Liver (tissue), 9 donors: ENCODE results near the gene CNR2. TPM values are rescaled to one million over a fixed set of nuclear protein-coding genes. Genes with fewer than 3 reads are reported as not detected.
"Not testable (repeated sequence)": the region's sequence is repeated elsewhere in the genome, so short reads cannot be mapped to it uniquely, and the experiment has no call there.

Experiments
- DNase-seq: peaks from one replicate; pipeline ENCODE4 v3.0.0-alpha.2; 2017; ENCODE audit warnings: low spot score
- H3K27ac ChIP-seq, 2 donors: one replicate each; pipeline ENCODE4 v1.7.0; 2013; ENCODE audit warnings: inconsistent platforms in 2 of 2, low read length in 2 of 2, control low read depth in 1 of 2, low read depth in 1 of 2, mild to moderate bottlenecking in 1 of 2
- H3K27me3 ChIP-seq, 4 donors: one replicate each; pipeline versions ENCODE4 v1.6.1 to v1.7.0; 2013; ENCODE audit warnings: low read length in 3 of 4, inconsistent platforms in 1 of 4, mild to moderate bottlenecking in 1 of 4, moderate library complexity in 1 of 4; ENCODE audit not compliant: control insufficient read depth in 4 of 4, insufficient read depth in 4 of 4
- H3K36me3 ChIP-seq, 4 donors: one replicate each; pipeline versions ENCODE4 v1.6.1 to v1.7.0; 2013; ENCODE audit warnings: low read length in 3 of 4, mild to moderate bottlenecking in 3 of 4, low read depth in 1 of 4, moderate library complexity in 1 of 4; ENCODE audit not compliant: control insufficient read depth in 4 of 4, insufficient read depth in 3 of 4
- H3K4me1 ChIP-seq, 4 donors: one replicate each; pipeline versions ENCODE4 v1.6.1 to v1.7.0; 2013; ENCODE audit warnings: low read length in 3 of 4, mild to moderate bottlenecking in 3 of 4, moderate library complexity in 1 of 4; ENCODE audit not compliant: control insufficient read depth in 4 of 4, insufficient read depth in 4 of 4
- H3K4me3 ChIP-seq, 3 donors: one replicate each; pipeline versions ENCODE4 v1.6.1 to v1.7.0; 2013; ENCODE audit warnings: low read length in 3 of 3, control low read depth in 1 of 3, low read depth in 1 of 3, mild to moderate bottlenecking in 1 of 3
- H3K9ac ChIP-seq, 2 donors: one replicate each; pipeline ENCODE4 v1.7.0; 2013; ENCODE audit warnings: low read length in 2 of 2, mild to moderate bottlenecking in 2 of 2, moderate library complexity in 2 of 2, control low read depth in 1 of 2, low read depth in 1 of 2
- H3K9me3 ChIP-seq, 4 donors: one replicate each; pipeline versions ENCODE4 v1.6.1 to v1.7.0; 2013; ENCODE audit warnings: low read length in 3 of 4; ENCODE audit not compliant: control insufficient read depth in 4 of 4
- ATF3 ChIP-seq: IDR thresholded peaks from 2 replicates; pipeline ENCODE4 v1.6.1; 2016; ENCODE audit warnings: antibody characterized with exemption
- CTCF ChIP-seq: fragments of 150-350 bp; IDR thresholded peaks from 2 replicates; pipeline ENCODE4 v1.5.1; 2017; ENCODE audit warnings: improper control_type of control experiment, low read depth, low read length; ENCODE audit not compliant: missing input control
- EGR1 ChIP-seq, 2 donors: IDR thresholded peaks; 2 replicates each; pipeline ENCODE4 v1.6.1; 2016 to 2018; ENCODE audit warnings: antibody characterized with exemption in 2 of 2, low read depth in 2 of 2
- FOXA1 ChIP-seq: IDR thresholded peaks from 2 replicates; pipeline ENCODE4 v1.6.1; 2016; ENCODE audit warnings: antibody characterized with exemption
- FOXA2 ChIP-seq: IDR thresholded peaks from 2 replicates; pipeline ENCODE4 v1.6.1; 2016; ENCODE audit warnings: antibody characterized with exemption
- GABPA ChIP-seq, 2 donors: IDR thresholded peaks in 1 of 2; conservative IDR thresholded peaks in 1 of 2; 2 replicates each; pipeline ENCODE4 v1.6.1; 2016; ENCODE audit warnings: antibody characterized with exemption in 2 of 2, mild to moderate bottlenecking in 1 of 2, moderate library complexity in 1 of 2
- HNF4A ChIP-seq, 2 donors: conservative IDR thresholded peaks; 2 replicates each; pipeline ENCODE4 v1.6.1; 2016; ENCODE audit warnings: antibody characterized with exemption in 2 of 2, mild to moderate bottlenecking in 2 of 2
- HNF4G ChIP-seq: IDR thresholded peaks from 2 replicates; pipeline ENCODE4 v1.6.1; 2016; ENCODE audit warnings: antibody characterized with exemption
- JUND ChIP-seq, 2 donors: IDR thresholded peaks; 2 replicates each; pipeline ENCODE4 v1.6.1; 2016; ENCODE audit warnings: antibody characterized with exemption in 2 of 2
- MAX ChIP-seq: IDR thresholded peaks from 2 replicates; pipeline ENCODE4 v1.6.1; 2016; ENCODE audit warnings: antibody characterized with exemption
- NR2F2 ChIP-seq: IDR thresholded peaks from 2 replicates; pipeline ENCODE4 v1.6.1; 2016; ENCODE audit warnings: antibody characterized with exemption
- RAD21 ChIP-seq, 2 donors: IDR thresholded peaks; 2 replicates each; pipeline ENCODE4 v1.6.1; 2016; ENCODE audit warnings: antibody characterized with exemption in 2 of 2, mild to moderate bottlenecking in 2 of 2
- REST ChIP-seq: IDR thresholded peaks from 2 replicates; pipeline ENCODE4 v1.6.1; 2016; ENCODE audit warnings: antibody characterized with exemption, mild to moderate bottlenecking
- RXRA ChIP-seq, 2 donors: IDR thresholded peaks; 2 replicates each; pipeline ENCODE4 v1.6.1; 2017 to 2018; ENCODE audit warnings: antibody characterized with exemption in 2 of 2, mild to moderate bottlenecking in 1 of 2
- SP1 ChIP-seq: IDR thresholded peaks from 2 replicates; pipeline ENCODE4 v1.6.1; 2018; ENCODE audit warnings: antibody characterized with exemption, mild to moderate bottlenecking
- TAF1 ChIP-seq: conservative IDR thresholded peaks from 2 replicates; pipeline ENCODE4 v1.6.1; 2016; ENCODE audit warnings: antibody characterized with exemption, mild to moderate bottlenecking
- YY1 ChIP-seq: IDR thresholded peaks from 2 replicates; pipeline ENCODE4 v1.6.1; 2016; ENCODE audit warnings: antibody characterized with exemption, mild to moderate bottlenecking
- ZBTB33 ChIP-seq: IDR thresholded peaks from 2 replicates; pipeline ENCODE4 v1.6.1; 2016; ENCODE audit warnings: antibody characterized with exemption
- WGBS: extraction: QIAGEN DNeasy Blood & Tissue Kit; methylation state at CpG from one replicate; pipeline ENCODE4 v1.1.7; 2013; 5-methylcytosine and 5-hydroxymethylcytosine counted together
- polyA plus RNA-seq, 2 donors: library from polyadenylated mRNA; stranded (reverse) in 1 of 2; unstranded in 1 of 2; fragments of 200-250 nt in 1 of 2; fragments of >200 nt in 1 of 2; fragmentation: Nextera tagmentation in 1 of 2; extraction: Ambion mirVana in 1 of 2; gene quantifications; one replicate each; pipeline versions ENCODE4 v1.2.1 to v1.2.3, GENCODE V29; 2013 to 2015
- total RNA-seq, 2 donors: library from RNA; depleted of rRNA; stranded (reverse); fragments of >200 nt; gene quantifications; one replicate each; pipeline ENCODE4 v1.2.3, GENCODE V29; 2014
- donor health status: healthy.
- donor health status: healthy.
- donor health status: healthy.
- donor health status: healthy.
- donor health status: healthy.

CNR2 gene
- total and polyA plus RNA-seq, 4 donors, result 0.03 to 0.28 (median 0.09) TPM

- peaks cover 1 to 8% (median 7%) of the 10 kb centered on the region in 4 donors for H3K4me1 ChIP-seq
- H3K36me3 ChIP-seq, result no peaks in the 10 kb centered on the region
- TF ChIP-seq ZBTB33 (no peak), HNF4A (conservative IDR thresholded peaks at IDR 0.05) (no peak), SP1 (no peak), ATF3 (no peak), FOXA2 (no peak), EGR1 (IDR thresholded peaks at IDR 0.05; ENCODE audit: low read depth in 2 of 2) (no peak)
- WGBS, result 82% methylated on average over 3 of the region's 3 CpGs
- H3K9ac ChIP-seq, result no peak overlapping the region
- no peak overlapping the region for H3K4me3 ChIP-seq
- no peak overlapping the region for H3K27ac ChIP-seq
- H3K27me3 ChIP-seq, result no peaks in the 10 kb centered on the region
- no peaks in the 10 kb centered on the region for H3K9me3 ChIP-seq
- no peak for DNase-seq
Observed at GRCh38 chr1:23836037-23836436, 77.1 kb downstream of the CNR2 start.

- not testable (repeated sequence) for H3K36me3 ChIP-seq, H3K27ac ChIP-seq, H3K27me3 ChIP-seq, H3K9ac ChIP-seq, H3K4me3 ChIP-seq, DNase-seq, H3K9me3 ChIP-seq
- WGBS, result 76% methylated on average over 6 of the region's 6 CpGs
- H3K4me1 ChIP-seq, result peaks cover 3 to 14% (median 8%) of the 10 kb centered on the region in 4 donors
Observed at GRCh38 chr1:23834156-23834555, 79.0 kb downstream of the CNR2 start.

- peaks cover 7 to 19% (median 15%) of the 10 kb centered on the region in 4 donors for H3K4me1 ChIP-seq
- H3K9ac ChIP-seq, result no peak overlapping the region
- DNase-seq, result no peak
- H3K27ac ChIP-seq, result no peak overlapping the region
- H3K27me3 ChIP-seq, result no peaks in the 10 kb centered on the region
- H3K36me3 ChIP-seq, result no peaks in the 10 kb centered on the region
- H3K9me3 ChIP-seq, result no peaks in the 10 kb centered on the region
- WGBS, result 88% methylated on average over 1 of the region's 1 CpG
- TF ChIP-seq MAX (no peak), RAD21 (IDR thresholded peaks at IDR 0.05) (no peak), CTCF (no peak), ZBTB33 (no peak), GABPA (IDR thresholded peaks at IDR 0.05 in 1 of 2, conservative IDR thresholded peaks at IDR 0.05 in 1 of 2) (no peak), FOXA2 (no peak), HNF4G (no peak), FOXA1 (no peak), JUND (IDR thresholded peaks at IDR 0.05) (no peak), EGR1 (IDR thresholded peaks at IDR 0.05; ENCODE audit: low read depth in 2 of 2) (no peak), HNF4A (conservative IDR thresholded peaks at IDR 0.05) (no peak), SP1 (no peak), YY1 (no peak), RXRA (IDR thresholded peaks at IDR 0.05) (no peak), REST (no peak), TAF1 (no peak), NR2F2 (no peak), ATF3 (no peak)
- no peak overlapping the region for H3K4me3 ChIP-seq
Observed at GRCh38 chr1:23827717-23828116, 85.4 kb downstream of the CNR2 start.
